Calu3 (cell line): ENCODE results near the gene KLHL28. TPM values are rescaled to one million over a fixed set of nuclear protein-coding genes. Genes with fewer than 3 reads are reported as not detected.

ENCODE experiments used
- BruUV-seq: library from RNA; stranded (reverse); fragments of 400-500 nt; replicated peaks from 2 replicates; lab custom pipeline; 2021; lab: Mats Ljungman, UMichigan
- CTCF ChIA-PET: fragments of 300-600 bp; sonication (Branson Sonifier 250); formaldehyde crosslinking; loops from one replicate; lab custom pipeline; 2022; ENCODE audit warnings: antibody characterized with exemption; lab: Charles Lee
- DNase-seq: peaks from one replicate; pipeline ENCODE4 v3.0.0; 2022
- H3K27ac Mint-ChIP-seq: one replicate; pipeline ENCODE4 v1.8.0; 2022; ENCODE audit warnings: mixed read lengths; ENCODE audit not compliant: unreplicated experiment
- H3K27me3 Mint-ChIP-seq: one replicate; pipeline ENCODE4 v1.8.0; 2022; ENCODE audit warnings: mixed read lengths; ENCODE audit not compliant: unreplicated experiment
- H3K36me3 Mint-ChIP-seq: one replicate; pipeline ENCODE4 v1.8.0; 2022; ENCODE audit warnings: mild to moderate bottlenecking, moderate library complexity, mixed read lengths; ENCODE audit not compliant: insufficient read depth, unreplicated experiment
- H3K4me1 Mint-ChIP-seq: one replicate; pipeline ENCODE4 v1.8.0; 2022; ENCODE audit warnings: mild to moderate bottlenecking, low read depth, mixed read lengths; ENCODE audit not compliant: unreplicated experiment
- H3K4me3 Mint-ChIP-seq: one replicate; pipeline ENCODE4 v1.8.0; 2022; ENCODE audit warnings: mild to moderate bottlenecking, low read depth, moderate library complexity, mixed read lengths; ENCODE audit not compliant: unreplicated experiment
- H3K9me3 Mint-ChIP-seq: one replicate; pipeline ENCODE4 v1.8.0; 2022; ENCODE audit warnings: low read depth, mixed read lengths; ENCODE audit not compliant: unreplicated experiment
- CTCF ChIP-seq: fragments of 200-600 bp; IDR thresholded peaks from one replicate; pipeline ENCODE4 v1.8.0; 2022; ENCODE audit warnings: antibody characterized with exemption; ENCODE audit not compliant: unreplicated experiment
- intact Hi-C: fragments of 100-400 bp; cut with micrococcal nuclease; formaldehyde crosslinking; loops from one replicate; pipeline ENCODE4 v1.10.0; 2022; ENCODE audit not compliant: unreplicated experiment
- total RNA-seq: library from RNA; stranded (reverse); gene quantifications from 2 replicates; pipeline ENCODE4 v1.2.3, GENCODE V29; 2022

KLHL28 gene
- total RNA-seq, 1 experiment from 2014 or later: 10.1 TPM

GRCh38 chr14:44944107-44944506 lies 17.6 kb downstream of the KLHL28 start:
- no peaks in the 10 kb centered on the region for H3K27me3 Mint-ChIP-seq

GRCh38 chr14:44942436-44942835 lies 19.3 kb downstream of the KLHL28 start:
- no peak for DNase-seq
- no peaks in the 10 kb centered on the region for H3K4me1 Mint-ChIP-seq
- BruUV-seq: no TSS peak
- H3K9me3 Mint-ChIP-seq: peaks cover 2% of the 10 kb centered on the region
- H3K4me3 Mint-ChIP-seq: no peak overlapping the region
- no peaks in the 10 kb centered on the region for H3K27me3 Mint-ChIP-seq
- no peak for TF ChIP-seq CTCF
- peaks cover 10% of the 10 kb centered on the region for H3K36me3 Mint-ChIP-seq
- H3K27ac Mint-ChIP-seq: no peak overlapping the region
- intact Hi-C loops: no loop called here
- CTCF ChIA-PET: no interaction called here

More at GRCh38 chr14:44944107-44944506, 17.6 kb downstream of the KLHL28 start:
- H3K4me3 Mint-ChIP-seq: no peak overlapping the region
- H3K36me3 Mint-ChIP-seq: peaks cover 10% of the 10 kb centered on the region
- intact Hi-C loops: no loop called here
- no TSS peak for BruUV-seq
- CTCF ChIA-PET: no interaction called here
- H3K9me3 Mint-ChIP-seq: peaks cover 2% of the 10 kb centered on the region
- no peak overlapping the region for H3K27ac Mint-ChIP-seq
- DNase-seq: no peak
- TF ChIP-seq CTCF: no peak
- H3K4me1 Mint-ChIP-seq: no peaks in the 10 kb centered on the region

GRCh38 chr14:44941591-44941990 lies 20.2 kb downstream of the KLHL28 start:
- BruUV-seq: no TSS peak
- no peak for DNase-seq
- H3K4me3 Mint-ChIP-seq: no peak overlapping the region
- CTCF ChIA-PET: no interaction called here
- H3K27ac Mint-ChIP-seq: no peak overlapping the region
- H3K27me3 Mint-ChIP-seq: no peaks in the 10 kb centered on the region
- no peak for TF ChIP-seq CTCF
- H3K4me1 Mint-ChIP-seq: no peaks in the 10 kb centered on the region
- H3K36me3 Mint-ChIP-seq: peaks cover 10% of the 10 kb centered on the region
- intact Hi-C loops: no loop called here
- H3K9me3 Mint-ChIP-seq: peaks cover 2% of the 10 kb centered on the region

- H3K27ac Mint-ChIP-seq: no peak overlapping the region
- CTCF ChIA-PET: no interaction called here
- BruUV-seq: no TSS peak
- no peaks in the 10 kb centered on the region for H3K4me1 Mint-ChIP-seq
- peaks cover 10% of the 10 kb centered on the region for H3K36me3 Mint-ChIP-seq
- no peak for DNase-seq
- peaks cover 2% of the 10 kb centered on the region for H3K9me3 Mint-ChIP-seq
- TF ChIP-seq CTCF: no peak
- H3K4me3 Mint-ChIP-seq: no peak overlapping the region
- no peaks in the 10 kb centered on the region for H3K27me3 Mint-ChIP-seq
- intact Hi-C loops: no loop called here
Measured at GRCh38 chr14:44940944-44941343, 20.8 kb downstream of the KLHL28 start.
